ENCODE data around the gene AKR7A3.

Gene AKR7A3

GRCh38 chr1:19288324-19289241 lies at the start of gene AKR7A3:
Gene AKR7A3, minus strand, starts transcription at chr1:19288770. Its CDS starts 61 bp downstream, at chr1:19288709.
- DNase-seq (ENCODE audit: low read depth in 3 of 3, low spot score in 1 of 3): peak in 2 of 3 donors; percentile 14 to 36

GRCh38 chr1:19338323-19338762 lies 49.8 kb upstream of the AKR7A3 start:
- no peak for DNase-seq (ENCODE audit: low read depth in 3 of 3, low spot score in 1 of 3)

GRCh38 chr1:19337289-19337688 lies 48.7 kb upstream of the AKR7A3 start:
- no peak for DNase-seq (ENCODE audit: low read depth in 3 of 3, low spot score in 1 of 3)

- DNase-seq (ENCODE audit: low read depth in 3 of 3, low spot score in 1 of 3): no peak
Observed at GRCh38 chr1:19336543-19336942, 48.0 kb upstream of the AKR7A3 start.

DNA sequence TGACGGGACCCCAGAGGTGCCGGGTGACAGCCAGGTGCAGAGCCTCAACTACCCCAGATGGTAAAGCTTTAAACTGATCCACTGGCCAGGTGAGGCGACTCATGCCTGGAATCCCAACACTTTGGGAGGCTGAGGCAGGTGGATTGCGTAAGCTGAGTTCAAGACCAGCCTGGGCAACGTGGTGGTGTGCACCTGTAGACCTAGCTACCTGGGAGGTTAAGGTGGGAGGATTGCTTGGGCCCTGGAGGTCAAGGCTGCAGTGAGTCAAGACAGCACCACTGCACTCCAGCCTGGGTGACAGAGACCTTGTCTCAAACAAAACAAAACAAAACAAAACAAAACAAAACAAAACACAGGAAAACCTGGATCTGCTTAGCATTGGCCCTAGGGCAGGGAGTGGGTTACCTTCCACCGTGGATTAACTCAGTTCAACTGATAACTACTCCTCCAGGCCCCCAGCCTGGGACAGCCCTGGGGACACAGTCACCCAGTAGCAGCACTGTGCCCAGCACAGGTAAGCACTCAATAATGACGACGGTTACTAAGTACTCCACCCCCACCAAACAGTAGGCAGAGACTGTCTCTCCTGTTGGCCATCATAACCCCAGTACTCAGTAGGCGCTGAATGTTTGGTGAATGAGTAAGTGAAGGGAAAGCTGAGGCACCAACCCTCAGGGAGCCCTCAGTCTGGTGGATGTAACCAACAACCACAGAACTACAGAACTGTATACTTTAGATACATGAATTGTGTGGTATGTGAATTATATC lies 45.2 kb upstream of the AKR7A3 start:
- no peak for DNase-seq (ENCODE audit: low read depth in 3 of 3, low spot score in 1 of 3)

DNA sequence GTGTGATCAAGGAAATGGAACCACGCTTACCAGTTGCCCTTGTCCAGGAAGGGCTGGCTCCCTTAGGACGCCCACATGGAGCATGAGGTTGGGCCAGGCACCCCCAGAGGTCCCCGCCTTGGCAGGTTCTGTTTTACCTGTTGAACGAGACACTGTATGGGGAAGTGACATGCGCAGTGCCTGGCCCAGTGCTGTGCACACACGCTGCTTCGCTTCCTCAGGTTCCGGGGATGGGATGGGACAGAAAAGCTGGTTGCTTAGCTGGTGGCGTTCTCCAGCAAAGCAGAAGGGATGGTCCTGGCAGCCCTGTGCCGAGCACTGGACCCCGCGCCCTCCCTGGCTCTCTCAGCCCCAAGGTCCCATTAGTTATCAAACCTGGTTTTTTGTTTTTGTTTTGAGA lies 44.3 kb upstream of the AKR7A3 start:
- no peak for DNase-seq (ENCODE audit: low read depth in 3 of 3, low spot score in 1 of 3)

- DNase-seq (ENCODE audit: low read depth in 3 of 3, low spot score in 1 of 3): no peak
Observed at GRCh38 chr1:19331262-19331878, 42.8 kb upstream of the AKR7A3 start.

- no peak for DNase-seq (ENCODE audit: low read depth in 3 of 3, low spot score in 1 of 3)
Observed at GRCh38 chr1:19330449-19331135, 42.0 kb upstream of the AKR7A3 start.

GRCh38 chr1:19329611-19330010 lies 41.0 kb upstream of the AKR7A3 start:
- no peak for DNase-seq (ENCODE audit: low read depth in 3 of 3, low spot score in 1 of 3)

GRCh38 chr1:19329188-19329587 lies 40.6 kb upstream of the AKR7A3 start:
- no peak for DNase-seq (ENCODE audit: low read depth in 3 of 3, low spot score in 1 of 3)

GRCh38 chr1:19328486-19328885 lies 39.9 kb upstream of the AKR7A3 start:
- DNase-seq (ENCODE audit: low read depth in 3 of 3, low spot score in 1 of 3): no peak

- DNase-seq (ENCODE audit: low read depth in 3 of 3, low spot score in 1 of 3): no peak
Observed at GRCh38 chr1:19327736-19328135, 39.2 kb upstream of the AKR7A3 start.

GRCh38 chr1:19327301-19327700 lies 38.7 kb upstream of the AKR7A3 start:
- no peak for DNase-seq (ENCODE audit: low read depth in 3 of 3, low spot score in 1 of 3)

- DNase-seq (ENCODE audit: low read depth in 3 of 3, low spot score in 1 of 3): no peak
Observed at GRCh38 chr1:19326748-19327065, 38.1 kb upstream of the AKR7A3 start.

GRCh38 chr1:19325958-19326747 lies 37.6 kb upstream of the AKR7A3 start:
- DNase-seq (ENCODE audit: low read depth in 3 of 3, low spot score in 1 of 3): no peak

DNA sequence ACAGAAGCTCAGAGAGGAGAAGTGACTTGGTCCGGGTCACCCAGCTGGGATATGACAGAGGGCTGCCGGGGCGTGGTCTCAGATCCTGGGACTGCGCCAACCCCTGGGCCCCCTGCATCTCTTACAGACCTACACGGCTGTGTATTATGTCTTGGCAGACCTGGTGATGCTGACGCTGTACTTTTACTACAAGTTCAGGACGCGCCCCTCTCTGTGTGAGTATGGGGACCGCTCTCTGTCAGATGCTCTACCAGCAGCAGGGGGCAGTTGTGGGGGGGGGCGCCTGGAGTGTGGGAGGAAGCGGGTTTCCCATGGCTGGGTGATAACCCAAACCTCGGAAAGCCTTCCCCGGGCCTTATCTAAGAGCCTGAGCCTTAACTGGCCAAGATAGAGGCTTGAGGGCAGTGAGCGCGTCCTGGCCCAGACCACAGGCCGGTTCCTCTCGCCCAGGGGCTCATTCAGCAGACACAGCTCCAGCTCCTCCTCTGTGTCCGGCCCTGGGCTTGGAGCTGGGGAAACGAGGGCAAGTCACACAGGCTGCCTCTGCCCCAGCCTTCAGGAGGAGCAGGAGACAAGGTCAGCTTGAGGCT lies 36.9 kb upstream of the AKR7A3 start:
- DNase-seq (ENCODE audit: low read depth in 3 of 3, low spot score in 1 of 3): no peak

- no peak for DNase-seq (ENCODE audit: low read depth in 3 of 3, low spot score in 1 of 3)
Observed at GRCh38 chr1:19324665-19324990, 36.1 kb upstream of the AKR7A3 start.

DNA sequence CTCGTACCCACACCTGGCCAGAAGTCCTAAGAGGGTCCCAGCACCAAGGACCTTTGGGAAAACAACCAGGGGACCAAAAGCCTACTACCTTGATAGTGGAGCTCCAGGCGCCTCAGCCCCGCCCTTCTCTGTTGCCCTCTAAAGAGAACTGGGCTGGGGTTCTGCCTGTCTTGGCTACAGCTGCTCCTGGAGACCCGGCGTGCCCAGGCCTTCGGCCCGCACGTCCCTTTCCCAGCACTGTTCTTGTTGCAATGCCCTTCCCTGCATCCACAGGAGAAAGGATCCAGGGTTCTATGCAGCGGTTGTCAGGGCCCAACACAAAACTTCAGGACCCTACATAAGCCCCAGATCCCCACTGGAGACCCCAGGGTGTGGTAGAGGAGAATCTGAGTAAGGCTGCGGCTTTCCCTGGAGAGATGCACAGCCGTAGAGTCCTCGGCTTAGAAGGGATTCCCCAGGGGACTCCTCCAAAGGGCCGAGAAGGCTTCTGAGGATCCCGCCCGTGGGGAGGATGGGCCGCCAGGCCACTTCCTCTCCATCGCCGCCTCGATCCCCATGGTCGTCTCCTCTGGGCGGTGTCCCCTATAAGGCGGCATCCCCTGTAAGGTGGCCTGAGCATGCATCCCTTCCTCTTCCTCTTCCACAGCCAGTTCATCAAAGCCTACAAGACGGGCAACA lies 35.6 kb upstream of the AKR7A3 start:
- DNase-seq (ENCODE audit: low read depth in 3 of 3, low spot score in 1 of 3): no peak

- no peak for DNase-seq (ENCODE audit: low read depth in 3 of 3, low spot score in 1 of 3)
Observed at GRCh38 chr1:19322481-19322880, 33.9 kb upstream of the AKR7A3 start.

DNA sequence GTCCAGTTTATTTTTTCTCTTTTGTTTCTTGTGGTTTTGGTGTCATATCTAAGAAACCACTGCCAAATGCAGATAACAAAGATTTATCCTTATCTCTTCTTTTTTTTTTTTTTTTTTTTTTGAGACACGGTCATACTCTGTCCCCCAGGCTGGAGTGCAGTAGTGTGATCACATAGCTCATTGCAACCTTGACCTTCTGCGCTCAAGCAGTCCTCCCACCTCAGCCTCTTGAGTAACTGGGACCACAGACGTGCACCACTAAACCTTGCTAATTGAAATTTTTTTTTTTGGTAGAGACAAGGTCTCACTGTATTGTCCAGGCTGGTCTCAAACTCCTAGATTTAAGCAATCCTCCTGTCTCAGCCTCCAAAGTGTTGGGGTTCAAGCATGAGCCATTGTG lies 32.5 kb upstream of the AKR7A3 start:
- DNase-seq (ENCODE audit: low read depth in 3 of 3, low spot score in 1 of 3): no peak
